Measurements from ENCODE around the gene GUF1. TPM values are rescaled to one million over a fixed set of nuclear protein-coding genes. Genes with fewer than 3 reads are reported as not detected.

Gene GUF1
- total RNA-seq, 1 donor from 2014 or later = 14.1 TPM

- no peak for DNase-seq (ENCODE audit: low spot score)
- H3K27me3 Mint-ChIP-seq (ENCODE audit: low read depth) = no peaks in the 10 kb centered on the region
- no peak overlapping the region for H3K27ac Mint-ChIP-seq (ENCODE audit: unreplicated experiment)
- peaks cover 19% of the 10 kb centered on the region for H3K36me3 Mint-ChIP-seq (ENCODE audit: low read depth)
- H3K4me3 Mint-ChIP-seq (ENCODE audit: unreplicated experiment) = no peak overlapping the region
- H3K4me1 Mint-ChIP-seq (ENCODE audit: low read depth) = no peaks in the 10 kb centered on the region
- H3K9me3 Mint-ChIP-seq (ENCODE audit: low read depth) = no peaks in the 10 kb centered on the region
- TF ChIP-seq, protein P1, sequence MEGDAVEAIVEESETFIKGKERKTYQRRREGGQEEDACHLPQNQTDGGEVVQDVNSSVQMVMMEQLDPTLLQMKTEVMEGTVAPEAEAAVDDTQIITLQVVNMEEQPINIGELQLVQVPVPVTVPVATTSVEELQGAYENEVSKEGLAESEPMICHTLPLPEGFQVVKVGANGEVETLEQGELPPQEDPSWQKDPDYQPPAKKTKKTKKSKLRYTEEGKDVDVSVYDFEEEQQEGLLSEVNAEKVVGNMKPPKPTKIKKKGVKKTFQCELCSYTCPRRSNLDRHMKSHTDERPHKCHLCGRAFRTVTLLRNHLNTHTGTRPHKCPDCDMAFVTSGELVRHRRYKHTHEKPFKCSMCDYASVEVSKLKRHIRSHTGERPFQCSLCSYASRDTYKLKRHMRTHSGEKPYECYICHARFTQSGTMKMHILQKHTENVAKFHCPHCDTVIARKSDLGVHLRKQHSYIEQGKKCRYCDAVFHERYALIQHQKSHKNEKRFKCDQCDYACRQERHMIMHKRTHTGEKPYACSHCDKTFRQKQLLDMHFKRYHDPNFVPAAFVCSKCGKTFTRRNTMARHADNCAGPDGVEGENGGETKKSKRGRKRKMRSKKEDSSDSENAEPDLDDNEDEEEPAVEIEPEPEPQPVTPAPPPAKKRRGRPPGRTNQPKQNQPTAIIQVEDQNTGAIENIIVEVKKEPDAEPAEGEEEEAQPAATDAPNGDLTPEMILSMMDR (IDR thresholded peaks at IDR 0.05) = no peak
Measured at GRCh38 chr4:44701037-44701436, 22.8 kb downstream of the GUF1 start.

GRCh38 chr4:44704673-44705072 is 26.5 kb downstream of the GUF1 start:
- Mint-ChIP-seq H3K4me1 (ENCODE audit: low read depth) (no peaks in the 10 kb centered on the region), H3K27me3 (ENCODE audit: low read depth) (no peaks in the 10 kb centered on the region), H3K27ac (ENCODE audit: unreplicated experiment) (no peak overlapping the region), H3K9me3 (ENCODE audit: low read depth) (no peaks in the 10 kb centered on the region), H3K36me3 (ENCODE audit: low read depth) (peaks cover 13% of the 10 kb centered on the region), H3K4me3 (ENCODE audit: unreplicated experiment) (no peak overlapping the region)
- TF ChIP-seq, protein P1 (IDR thresholded peaks at IDR 0.05) = no peak
- no peak for DNase-seq (ENCODE audit: low spot score)

- Mint-ChIP-seq H3K27me3 (ENCODE audit: low read depth) (no peaks in the 10 kb centered on the region), H3K27ac (ENCODE audit: unreplicated experiment) (no peak overlapping the region), H3K9me3 (ENCODE audit: low read depth) (no peaks in the 10 kb centered on the region), H3K4me1 (ENCODE audit: low read depth) (peaks cover 3% of the 10 kb centered on the region), H3K4me3 (ENCODE audit: unreplicated experiment) (no peak overlapping the region), H3K36me3 (ENCODE audit: low read depth) (peaks cover 12% of the 10 kb centered on the region)
- TF ChIP-seq, protein P1 (IDR thresholded peaks at IDR 0.05) = no peak
- no peak for DNase-seq (ENCODE audit: low spot score)
Measured at GRCh38 chr4:44713125-44713524, 34.9 kb downstream of the GUF1 start.

DNA sequence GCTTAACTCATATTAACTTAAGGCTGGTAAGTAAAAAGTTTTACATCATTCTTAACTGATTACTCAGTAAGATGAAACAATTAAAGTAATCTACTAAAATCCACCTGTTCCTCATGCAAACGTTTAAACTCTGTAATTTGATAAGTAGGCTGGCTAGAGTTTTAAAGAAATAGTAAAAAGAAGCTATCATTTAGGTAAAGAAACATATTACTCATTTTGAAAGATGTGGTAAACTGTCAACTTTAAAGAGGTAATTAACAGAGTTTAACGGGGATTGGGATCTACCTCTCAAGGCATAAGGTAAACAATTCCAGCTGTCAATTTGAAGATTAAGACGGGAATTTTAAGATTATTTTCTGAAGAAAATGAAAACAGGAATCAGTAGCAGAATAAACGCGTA is 38.4 kb downstream of the GUF1 start:
- no peak overlapping the region for H3K4me3 Mint-ChIP-seq (ENCODE audit: unreplicated experiment)
- DNase-seq (ENCODE audit: low spot score) = no peak
- H3K27me3 Mint-ChIP-seq (ENCODE audit: low read depth) = no peaks in the 10 kb centered on the region
- no peaks in the 10 kb centered on the region for H3K9me3 Mint-ChIP-seq (ENCODE audit: low read depth)
- H3K27ac Mint-ChIP-seq (ENCODE audit: unreplicated experiment) = no peak overlapping the region
- H3K36me3 Mint-ChIP-seq (ENCODE audit: low read depth) = peaks cover 13% of the 10 kb centered on the region
- TF ChIP-seq, protein P1 (IDR thresholded peaks at IDR 0.05) = no peak
- peaks cover 3% of the 10 kb centered on the region for H3K4me1 Mint-ChIP-seq (ENCODE audit: low read depth)

GRCh38 chr4:44720371-44720770 is 42.2 kb downstream of the GUF1 start:
- no peak overlapping the region for H3K4me3 Mint-ChIP-seq (ENCODE audit: unreplicated experiment)
- TF ChIP-seq, protein P1 (IDR thresholded peaks at IDR 0.05) = no peak
- no peak overlapping the region for H3K27ac Mint-ChIP-seq (ENCODE audit: unreplicated experiment)
- H3K4me1 Mint-ChIP-seq (ENCODE audit: low read depth) = peaks cover 8% of the 10 kb centered on the region
- DNase-seq (ENCODE audit: low spot score) = no peak
- no peaks in the 10 kb centered on the region for H3K9me3 Mint-ChIP-seq (ENCODE audit: low read depth)
- H3K36me3 Mint-ChIP-seq (ENCODE audit: low read depth) = peaks cover 3% of the 10 kb centered on the region
- no peaks in the 10 kb centered on the region for H3K27me3 Mint-ChIP-seq (ENCODE audit: low read depth)

All from chondrocyte (in vitro differentiated cells).